ENCODE data around the gene OSMR.
A peak's percentile ranks its signal among the peaks of the same experiment; 100 is the strongest.

Gene OSMR

DNA sequence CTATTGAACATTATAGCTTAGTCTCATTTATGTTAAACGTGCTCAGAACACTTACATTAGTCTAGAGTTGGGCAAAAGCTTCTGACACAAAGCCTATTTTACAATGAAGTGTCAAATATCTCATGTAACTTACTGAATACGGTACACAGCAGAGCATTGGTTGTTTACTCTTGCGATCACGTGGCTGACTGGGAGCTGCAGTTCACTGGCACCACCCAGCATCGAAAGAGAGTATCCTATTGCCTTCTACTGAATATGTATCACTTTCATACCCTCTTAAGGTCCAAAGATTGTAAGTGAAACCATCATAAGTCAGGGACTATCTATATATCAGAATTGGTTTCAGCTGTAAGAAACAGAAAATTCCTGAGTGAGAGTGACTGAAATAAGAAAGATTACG lies 42.6 kb upstream of the OSMR start:
- no peak overlapping the region for H3K4me3 ChIP-seq (replicated peaks; ENCODE audit: low read depth, low read length)
- DNase-seq (ENCODE audit: extremely low read depth, low read depth) = no peak
- TF ChIP-seq, protein P1, sequence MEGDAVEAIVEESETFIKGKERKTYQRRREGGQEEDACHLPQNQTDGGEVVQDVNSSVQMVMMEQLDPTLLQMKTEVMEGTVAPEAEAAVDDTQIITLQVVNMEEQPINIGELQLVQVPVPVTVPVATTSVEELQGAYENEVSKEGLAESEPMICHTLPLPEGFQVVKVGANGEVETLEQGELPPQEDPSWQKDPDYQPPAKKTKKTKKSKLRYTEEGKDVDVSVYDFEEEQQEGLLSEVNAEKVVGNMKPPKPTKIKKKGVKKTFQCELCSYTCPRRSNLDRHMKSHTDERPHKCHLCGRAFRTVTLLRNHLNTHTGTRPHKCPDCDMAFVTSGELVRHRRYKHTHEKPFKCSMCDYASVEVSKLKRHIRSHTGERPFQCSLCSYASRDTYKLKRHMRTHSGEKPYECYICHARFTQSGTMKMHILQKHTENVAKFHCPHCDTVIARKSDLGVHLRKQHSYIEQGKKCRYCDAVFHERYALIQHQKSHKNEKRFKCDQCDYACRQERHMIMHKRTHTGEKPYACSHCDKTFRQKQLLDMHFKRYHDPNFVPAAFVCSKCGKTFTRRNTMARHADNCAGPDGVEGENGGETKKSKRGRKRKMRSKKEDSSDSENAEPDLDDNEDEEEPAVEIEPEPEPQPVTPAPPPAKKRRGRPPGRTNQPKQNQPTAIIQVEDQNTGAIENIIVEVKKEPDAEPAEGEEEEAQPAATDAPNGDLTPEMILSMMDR (IDR thresholded peaks at IDR 0.05; ENCODE audit: low read depth, low read length, missing control alignments) = no peak

DNA sequence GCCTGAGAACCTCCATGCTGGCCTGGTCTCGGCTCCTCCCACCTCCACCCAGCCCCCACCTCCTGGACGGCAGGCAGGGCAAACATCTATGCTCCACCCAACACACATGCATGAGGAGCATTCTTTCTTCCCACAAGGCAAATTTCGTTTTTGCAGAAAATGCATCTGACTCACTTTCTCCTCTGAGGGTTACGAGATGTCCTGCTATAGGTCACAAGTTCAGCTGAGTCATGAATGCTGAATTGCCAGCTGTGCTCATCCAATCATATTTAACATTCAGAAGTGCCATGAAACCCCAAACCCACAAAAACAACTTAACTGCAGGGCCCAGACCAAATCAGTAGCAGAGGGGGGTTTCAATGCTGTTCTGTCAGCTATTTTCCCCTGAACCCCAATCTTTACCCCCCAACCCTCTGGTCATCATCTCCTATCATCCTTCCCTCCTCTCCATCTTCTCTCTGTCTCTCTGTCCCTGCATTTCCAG lies 39.0 kb upstream of the OSMR start:
- peak; percentile 99 for DNase-seq (ENCODE audit: extremely low read depth, low read depth)

DNA sequence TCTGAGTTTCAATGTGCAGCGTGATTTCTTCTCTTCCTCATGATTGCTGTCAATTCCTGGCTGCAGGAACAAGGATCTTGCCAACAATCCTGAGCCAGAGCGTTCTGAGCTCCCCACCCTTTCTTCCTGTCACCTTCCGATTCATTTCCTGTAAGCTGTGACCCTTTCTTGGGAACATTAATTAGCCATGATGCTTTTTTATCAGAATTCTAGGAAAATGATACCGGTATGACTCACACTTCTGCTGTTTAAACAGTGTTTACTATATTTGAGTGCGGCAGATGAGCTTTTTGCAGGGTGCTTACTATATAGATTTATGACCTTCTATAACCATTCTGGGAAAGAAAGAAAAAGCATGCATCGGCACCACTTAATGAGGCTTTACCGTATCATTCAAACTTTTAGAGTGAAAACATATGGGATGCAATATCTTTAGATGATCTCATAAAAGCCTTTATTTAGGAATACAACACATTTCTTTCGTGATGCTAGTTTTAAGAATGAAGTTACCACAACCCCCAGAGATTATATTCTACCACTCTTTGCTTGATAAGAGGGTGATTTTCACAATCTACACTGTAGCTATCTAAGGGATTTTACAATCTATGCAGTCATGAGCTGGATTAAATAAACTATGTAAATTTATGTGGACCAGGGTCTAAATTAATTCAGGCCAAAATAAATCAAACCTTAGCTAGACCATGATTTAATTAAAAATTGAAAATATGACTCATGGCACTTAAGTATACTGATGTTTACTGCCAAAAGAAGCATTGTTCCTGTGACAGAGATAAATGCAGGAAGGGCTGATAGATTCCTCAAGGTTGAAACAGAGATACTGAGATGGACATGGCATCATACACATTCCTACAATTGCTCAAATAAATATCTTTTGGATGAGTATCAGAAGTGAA lies 38.0 kb upstream of the OSMR start:
- no peak overlapping the region for H3K4me3 ChIP-seq (replicated peaks; ENCODE audit: low read depth, low read length)
- TF ChIP-seq, protein P1 (IDR thresholded peaks at IDR 0.05; ENCODE audit: low read depth, low read length, missing control alignments) = no peak
- DNase-seq (ENCODE audit: extremely low read depth, low read depth) = peak; percentile 88

More for the DNA sequence above, 39.0 kb upstream of the OSMR start:
- TF ChIP-seq, protein P1 (IDR thresholded peaks at IDR 0.05; ENCODE audit: low read depth, low read length, missing control alignments) = no peak
- no peak overlapping the region for H3K4me3 ChIP-seq (replicated peaks; ENCODE audit: low read depth, low read length)

DNA sequence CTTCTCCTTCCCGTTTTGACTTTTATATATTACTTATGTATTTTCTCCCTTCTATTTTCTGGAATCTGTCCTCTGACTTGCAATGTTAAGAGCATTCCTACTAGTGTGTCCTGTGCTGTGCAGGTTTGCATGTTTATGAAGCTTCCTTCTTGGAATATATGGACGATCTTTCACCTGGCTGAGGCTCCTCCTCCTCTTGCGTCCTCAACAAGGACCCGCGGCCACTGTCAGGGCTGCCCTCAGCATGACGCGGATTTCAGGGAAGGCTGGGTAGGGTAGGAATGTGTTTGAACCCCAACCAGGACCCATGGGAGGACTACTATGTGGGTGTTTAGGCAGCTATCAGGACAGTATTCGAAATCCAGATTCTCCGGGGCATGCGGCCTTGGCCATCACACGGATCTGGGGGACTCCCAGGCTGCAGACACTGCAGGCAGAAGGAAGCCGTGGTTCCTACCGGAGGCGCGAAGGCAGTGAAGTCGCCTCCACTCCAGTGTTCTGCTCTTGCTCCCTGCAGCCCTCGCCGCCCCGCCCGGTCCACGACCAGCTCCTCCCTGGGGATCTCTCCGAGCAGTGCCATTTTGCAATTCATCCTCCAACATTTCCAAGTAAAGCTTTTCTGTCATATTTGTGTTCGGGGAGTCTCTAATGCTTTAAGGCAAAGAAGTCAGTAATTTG lies 37.0 kb upstream of the OSMR start:
- H3K4me3 ChIP-seq (replicated peaks; ENCODE audit: low read depth, low read length) = no peak overlapping the region
- no peak for DNase-seq (ENCODE audit: extremely low read depth, low read depth)
- TF ChIP-seq, protein P1 (IDR thresholded peaks at IDR 0.05; ENCODE audit: low read depth, low read length, missing control alignments) = no peak

DNA sequence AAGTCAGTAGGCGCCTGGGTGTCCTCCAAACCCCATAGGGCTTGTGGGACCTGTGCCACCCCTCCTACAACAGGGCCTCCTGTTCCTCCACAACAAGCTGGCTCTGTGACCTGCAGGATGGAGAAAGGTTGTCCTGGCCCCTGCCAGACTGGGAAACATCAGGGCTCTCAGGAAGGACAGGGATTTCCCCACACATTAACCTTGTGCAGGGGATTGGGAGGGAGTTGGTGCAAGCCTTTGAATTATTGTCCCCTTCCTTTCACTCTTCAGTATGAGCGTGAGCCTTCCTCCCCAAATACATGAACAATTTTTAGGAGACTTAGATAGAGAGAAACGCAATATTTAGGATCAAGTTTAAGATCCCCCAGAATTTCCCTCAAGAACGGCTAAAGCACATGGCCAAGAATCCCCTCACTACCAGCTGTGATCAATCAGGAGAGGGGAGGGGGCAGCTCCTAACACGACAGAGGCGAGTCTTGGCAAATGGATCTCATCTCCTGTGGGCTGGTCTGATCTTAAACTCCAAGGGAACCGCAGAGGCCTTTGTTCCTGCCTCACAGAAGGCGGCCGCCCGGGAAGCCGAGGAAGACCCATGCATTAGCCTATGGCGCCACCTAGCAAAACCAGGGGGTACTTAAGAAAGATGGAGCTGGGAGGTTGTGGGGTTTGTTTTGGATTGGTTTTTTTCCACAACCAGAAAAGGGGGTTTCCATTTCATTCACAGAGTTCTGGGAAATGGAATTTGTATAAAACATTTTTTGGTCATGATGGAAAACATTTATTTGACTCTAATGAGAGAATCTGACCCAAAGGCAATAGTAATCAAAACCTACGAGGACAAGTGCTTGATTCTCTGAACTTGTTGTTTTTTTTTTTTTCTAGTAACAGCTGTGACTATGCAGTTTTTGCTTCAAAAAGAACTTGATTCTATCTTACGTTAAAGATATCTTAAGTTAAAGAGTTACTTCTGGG lies 36.1 kb upstream of the OSMR start:
- TF ChIP-seq, protein P1 (IDR thresholded peaks at IDR 0.05; ENCODE audit: low read depth, low read length, missing control alignments) = peak; percentile 73
- no peak overlapping the region for H3K4me3 ChIP-seq (replicated peaks; ENCODE audit: low read depth, low read length)
- peak; percentile 82 for DNase-seq (ENCODE audit: extremely low read depth, low read depth)

DNA sequence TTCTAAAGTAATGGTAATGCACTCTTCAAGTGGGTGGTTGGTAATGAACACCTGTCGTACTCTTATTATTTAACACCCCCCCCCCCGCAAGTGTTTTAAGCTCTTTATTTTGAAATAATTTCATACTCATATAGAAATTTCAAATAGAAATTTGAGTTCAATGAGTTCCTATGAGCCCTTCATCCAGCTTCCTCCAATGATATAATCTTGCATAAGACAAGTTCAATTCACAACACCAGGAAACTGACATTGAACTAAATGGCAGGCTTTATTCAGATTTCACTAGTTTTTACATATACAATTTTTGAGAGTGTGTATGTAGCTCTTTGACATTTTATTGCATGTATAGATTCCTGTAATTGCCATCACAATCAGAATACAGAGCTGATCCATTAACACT lies 30.9 kb upstream of the OSMR start:
- DNase-seq (ENCODE audit: extremely low read depth, low read depth) = no peak
- TF ChIP-seq, protein P1 (IDR thresholded peaks at IDR 0.05; ENCODE audit: low read depth, low read length, missing control alignments) = no peak

More for the DNA sequence above, 30.9 kb upstream of the OSMR start:
- H3K4me3 ChIP-seq (replicated peaks; ENCODE audit: low read depth, low read length) = no peak overlapping the region
